Measurements from ENCODE around the gene CCNF. TPM values are rescaled to one million over a fixed set of nuclear protein-coding genes. Genes with fewer than 3 reads are reported as not detected.

Gene CCNF
- total and polyA plus RNA-seq, 2 of the 8 experiments (the other 6 are each of a cell fraction or from before 2014, with no cell fraction given): 15.4 to 54.3 TPM

GRCh38 chr16:2455081-2455845 lies 26.0 kb downstream of the CCNF start:
- WGBS, 2 experiments (ENCODE audit: extremely low coverage in 1 of 2, insufficient coverage in 1 of 2, insufficient read length in 1 of 2, insufficient replicate concordance in 2 of 2, low coverage in 1 of 2, low lambda C conversion rate in 2 of 2, missing lambda C conversion rate in 1 of 2): 98% methylated on average over 28 of the region's 28 CpGs; no CpG with 5 or more reads in 1 of the 2 experiments
- H3K23me2 ChIP-seq (ENCODE audit: low read depth, low read length): peaks cover 7% of the 10 kb centered on the region; the same call in 1 of the 2 replicates
- no peaks in the 10 kb centered on the region for H3K27me3 ChIP-seq (replicated peaks in 1 of 4; ENCODE audit: control insufficient read depth in 3 of 4, extremely low read depth in 1 of 4, insufficient read depth in 3 of 4, low read length in 3 of 4)
- no peak overlapping the region for H3K56ac ChIP-seq (replicated peaks; ENCODE audit: insufficient read length, low read depth, low read length)
- H3K36me3 ChIP-seq (ENCODE audit: control insufficient read depth in 2 of 4, insufficient read depth in 4 of 4, low read length in 3 of 4): peaks cover 30 to 58% (median 48%) of the 10 kb centered on the region in 4 experiments
- H2BK5ac ChIP-seq (ENCODE audit: low read depth, low read length): no peak overlapping the region
- no peak overlapping the region for H3K23ac ChIP-seq (ENCODE audit: insufficient read length)
- H3K9ac ChIP-seq (replicated peaks in 1 of 4; ENCODE audit: extremely low read depth in 1 of 4, low read depth in 3 of 4, low read length in 3 of 4): no peak overlapping the region
- no peak overlapping the region for H2BK12ac ChIP-seq (ENCODE audit: low read depth, low read length)
- H3K14ac ChIP-seq (ENCODE audit: insufficient read length): no peak overlapping the region
- no peak overlapping the region for H3K4ac ChIP-seq (replicated peaks; ENCODE audit: insufficient read length, low read depth, low read length)
- H3K4me1 ChIP-seq (replicated peaks in 1 of 4; ENCODE audit: control insufficient read depth in 3 of 4, insufficient read depth in 4 of 4, low read length in 3 of 4): peaks cover 0 to 10% (median 8%) of the 10 kb centered on the region in 4 experiments; a peak in 6 of 7 replicates
- H3K79me2 ChIP-seq (ENCODE audit: control insufficient read depth in 1 of 2, insufficient read depth in 2 of 2, low read length in 2 of 2): no peaks in the 10 kb centered on the region
- H3K4me2 ChIP-seq (ENCODE audit: insufficient read depth in 1 of 2, low read depth in 2 of 2, low read length in 2 of 2): no peak overlapping the region
- no peak overlapping the region for H4K91ac ChIP-seq (replicated peaks; ENCODE audit: insufficient read length, low read length)
- H4K5ac ChIP-seq (ENCODE audit: insufficient read length, low read depth, low read length): no peak overlapping the region
- H4K8ac ChIP-seq (ENCODE audit: extremely low read depth, insufficient read depth, low read length): no peak overlapping the region
- no peak overlapping the region for H2BK15ac ChIP-seq (ENCODE audit: low read length)
- peaks cover 9 to 23% of the 10 kb centered on the region in 2 experiments for H4K20me1 ChIP-seq (replicated peaks in 1 of 2; ENCODE audit: control insufficient read depth in 1 of 2, insufficient read depth in 2 of 2, low read length in 2 of 2)
- CTCF ChIA-PET (ENCODE audit: partially characterized antibody): interaction anchor here (0.6 to 2.1 kb wide), 7 partner anchors 12 to 182 kb away, joined by 3 to 10 read pairs (median 4); no protein-coding TSS in a partner anchor
- H2BK20ac ChIP-seq (ENCODE audit: low read length): no peak overlapping the region
- H3K18ac ChIP-seq (ENCODE audit: extremely low read depth, low read length): no peak overlapping the region
- FAIRE-seq (no peak), DNase-seq (ENCODE audit: low read depth in 1 of 2, low spot score in 2 of 2) (no peak)
- H2BK120ac ChIP-seq (replicated peaks; ENCODE audit: low read depth, low read length): no peak overlapping the region
- H3K9me3 ChIP-seq (ENCODE audit: insufficient read depth in 2 of 2, low read depth in 1 of 2, low read length in 1 of 2): no peaks in the 10 kb centered on the region
- no peaks in the 10 kb centered on the region; the same call in 1 of the 2 replicates for H3K79me1 ChIP-seq (ENCODE audit: low read depth, low read length)
- H2AK5ac ChIP-seq (ENCODE audit: low read depth, low read length): no peak overlapping the region
- H3K4me3 ChIP-seq (ENCODE audit: extremely low read depth in 1 of 4, insufficient read depth in 2 of 4, low read depth in 3 of 4, low read length in 4 of 4): no peak overlapping the region
- H2AFZ ChIP-seq (ENCODE audit: low read length): no peak overlapping the region
- no peak overlapping the region for H3K27ac ChIP-seq (ENCODE audit: low read depth, low read length)
- POLR2A ChIA-PET (ENCODE audit: partially characterized antibody): interaction anchor here (1.3 to 1.8 kb wide), 4 partner anchors 16 to 217 kb away, joined by 3 to 5 read pairs (median 3); partner anchors contain the start of gene ECI1
- no peak for TF ChIP-seq CREB1 (IDR thresholded peaks at IDR 0.05)
- TF ChIP-seq SP4 (IDR thresholded peaks at IDR 0.05; ENCODE audit: low read length): no peak
- TF ChIP-seq BACH1 (IDR thresholded peaks at IDR 0.05; ENCODE audit: low read length): no peak
- no peak for TF ChIP-seq RXRA (IDR thresholded peaks at IDR 0.05; ENCODE audit: insufficient read depth, low read depth, low read length)
- no peak for TF ChIP-seq HDAC2 (IDR thresholded peaks at IDR 0.05; ENCODE audit: borderline replicate concordance in 1 of 2, low read depth in 2 of 2, low read length in 2 of 2)
- no peak for TF ChIP-seq POLR2A (IDR thresholded peaks at IDR 0.05; ENCODE audit: control extremely low read depth in 1 of 2, low read depth in 2 of 2, low read length in 2 of 2)
- no peak for TF ChIP-seq SAP30 (IDR thresholded peaks at IDR 0.05; ENCODE audit: insufficient read depth, insufficient replicate concordance, low read length)
- TF ChIP-seq POU5F1 (IDR thresholded peaks at IDR 0.05; ENCODE audit: low read depth, low read length): no peak
- no peak for TF ChIP-seq ATF3 (IDR thresholded peaks at IDR 0.05; ENCODE audit: insufficient read depth, low read depth, low read length)
- TF ChIP-seq FOSL1 (IDR thresholded peaks at IDR 0.05; ENCODE audit: insufficient read depth, low read depth, low read length): no peak
- TF ChIP-seq NRF1 (IDR thresholded peaks at IDR 0.05; ENCODE audit: low read depth, low read length): no peak
- TF ChIP-seq SIRT6 (IDR thresholded peaks at IDR 0.05; ENCODE audit: low read length): no peak
- no peak for TF ChIP-seq BRCA1 (IDR thresholded peaks at IDR 0.05; ENCODE audit: low read depth, low read length)
